Measurements from ENCODE around the gene HTRA3.
"Not testable (repeated sequence)": the region's sequence is repeated elsewhere in the genome, so short reads cannot be mapped to it uniquely, and the experiment has no call there.

Gene HTRA3

DNA sequence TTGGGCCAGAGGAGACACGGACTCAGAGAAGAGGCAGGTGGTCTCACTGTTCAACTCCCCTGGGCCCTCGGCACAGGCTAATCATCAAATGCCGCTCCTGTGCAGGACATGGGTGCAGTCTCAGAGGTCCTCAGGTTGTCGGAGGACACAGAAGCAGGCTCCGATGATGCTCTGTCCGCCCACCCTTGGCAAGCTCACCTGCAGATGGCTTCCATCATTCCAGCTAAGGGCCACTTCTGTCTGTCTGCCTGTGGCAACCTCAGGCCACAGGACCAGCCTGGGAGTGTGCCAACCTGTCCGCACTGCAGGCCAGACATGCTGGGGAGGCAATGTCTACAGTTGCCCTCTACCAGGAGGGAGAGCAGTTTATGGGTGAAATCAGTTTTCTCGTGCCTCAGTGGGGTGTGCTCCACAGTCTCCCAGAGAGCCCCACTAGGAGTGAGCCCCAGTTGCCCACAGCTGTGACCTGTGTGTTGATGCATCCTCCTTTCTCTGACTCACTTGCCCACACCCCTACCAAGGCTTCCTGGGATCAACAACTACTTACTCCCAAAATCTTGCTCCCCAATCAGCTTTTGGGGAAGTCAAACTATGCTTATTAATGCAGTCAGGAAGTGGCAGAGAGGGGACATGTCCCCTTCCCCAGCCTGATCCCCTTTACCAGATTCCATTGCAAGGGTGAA is 55.9 kb downstream of the HTRA3 start:
- no peak for DNase-seq (ENCODE audit: low read depth)

DNA sequence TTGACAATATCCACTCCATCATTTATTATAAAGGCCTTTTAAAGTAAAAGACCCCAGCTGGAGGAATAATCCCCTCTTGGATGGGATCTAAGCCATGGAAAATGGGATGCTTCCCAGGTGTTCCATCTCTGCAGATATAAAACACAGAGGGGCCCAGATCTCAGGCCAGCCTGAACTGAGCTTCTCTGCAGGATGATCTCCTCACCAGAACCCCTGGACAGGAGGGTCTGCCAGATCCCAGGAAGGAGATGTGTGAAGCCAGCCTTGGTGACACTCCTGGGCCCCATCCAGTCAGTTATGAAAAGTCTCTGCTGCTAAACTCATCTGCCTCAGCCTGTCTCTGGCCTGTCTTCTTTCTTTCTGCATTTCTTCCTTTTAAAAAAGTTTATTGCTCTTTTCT is 56.7 kb downstream of the HTRA3 start:
- DNase-seq (ENCODE audit: low read depth), result no peak

DNA sequence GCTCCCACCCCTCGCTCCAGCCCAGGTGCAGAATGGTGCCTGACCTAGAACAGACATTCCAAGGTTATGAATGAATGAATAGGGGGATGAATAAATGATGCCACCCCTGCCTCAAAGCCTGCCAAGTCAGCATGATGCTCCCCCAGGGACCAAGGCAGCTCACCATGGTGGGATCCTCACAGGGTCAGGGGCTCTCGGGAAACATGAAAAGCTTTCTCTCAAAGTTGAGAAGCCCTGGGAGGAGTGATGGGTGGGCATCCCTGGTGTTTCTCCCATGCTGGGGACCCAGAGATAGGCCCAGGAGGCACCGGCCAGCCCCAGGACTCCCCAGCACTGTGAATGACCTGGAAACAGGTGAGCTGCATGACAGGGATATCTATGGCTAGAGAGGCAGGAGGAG is 58.9 kb downstream of the HTRA3 start:
- DNase-seq (ENCODE audit: low read depth), result no peak

DNA sequence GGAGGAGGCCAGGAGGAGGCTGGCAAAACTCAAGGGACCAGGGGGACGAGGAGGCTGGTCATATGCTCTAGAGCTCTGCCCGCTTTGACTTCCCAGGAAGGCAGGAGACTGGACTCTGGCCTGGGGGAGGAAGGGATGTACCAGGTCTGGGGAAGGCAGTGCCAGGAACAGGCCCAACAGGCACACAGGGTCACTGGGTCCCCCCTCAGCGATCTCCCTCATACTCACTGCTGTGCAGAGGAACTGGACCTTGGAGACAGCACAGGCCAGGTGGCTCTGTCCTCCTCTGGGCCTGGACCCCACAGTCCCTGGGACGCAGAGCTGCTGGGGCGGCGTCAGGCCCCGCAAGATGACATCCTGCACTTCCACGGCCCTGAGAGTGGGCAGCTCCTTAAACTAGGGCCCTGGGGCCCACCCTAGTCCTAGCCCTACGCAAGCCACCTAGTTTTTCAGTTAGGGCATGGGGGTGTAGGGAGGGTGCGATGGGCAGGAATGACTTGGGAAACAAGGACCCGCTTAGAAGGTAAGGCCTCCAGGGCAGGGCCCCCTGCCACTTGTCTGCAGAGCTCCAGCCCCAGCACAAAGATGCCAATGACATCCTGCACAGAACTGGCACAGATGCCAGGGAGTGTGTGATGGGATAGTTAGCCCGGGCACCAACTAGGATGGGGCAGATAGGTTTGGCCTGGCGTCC is 59.5 kb downstream of the HTRA3 start:
- DNase-seq (ENCODE audit: low read depth), result no peak

DNA sequence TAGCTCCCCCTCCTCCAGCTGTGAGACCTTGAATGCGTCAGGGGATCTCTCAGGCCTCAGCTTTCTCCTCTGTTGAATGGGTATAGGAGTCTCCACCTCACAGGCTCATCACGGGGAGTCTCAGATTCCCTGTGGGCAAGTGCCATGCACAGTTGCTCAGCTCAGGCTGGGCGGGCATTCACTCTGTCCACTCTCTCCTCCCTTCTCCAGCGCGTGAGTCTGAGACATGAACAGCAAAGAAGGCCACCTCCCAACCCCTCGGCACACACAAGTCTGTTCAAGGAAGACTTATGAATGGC is 60.0 kb downstream of the HTRA3 start:
- no peak for DNase-seq (ENCODE audit: low read depth)

DNA sequence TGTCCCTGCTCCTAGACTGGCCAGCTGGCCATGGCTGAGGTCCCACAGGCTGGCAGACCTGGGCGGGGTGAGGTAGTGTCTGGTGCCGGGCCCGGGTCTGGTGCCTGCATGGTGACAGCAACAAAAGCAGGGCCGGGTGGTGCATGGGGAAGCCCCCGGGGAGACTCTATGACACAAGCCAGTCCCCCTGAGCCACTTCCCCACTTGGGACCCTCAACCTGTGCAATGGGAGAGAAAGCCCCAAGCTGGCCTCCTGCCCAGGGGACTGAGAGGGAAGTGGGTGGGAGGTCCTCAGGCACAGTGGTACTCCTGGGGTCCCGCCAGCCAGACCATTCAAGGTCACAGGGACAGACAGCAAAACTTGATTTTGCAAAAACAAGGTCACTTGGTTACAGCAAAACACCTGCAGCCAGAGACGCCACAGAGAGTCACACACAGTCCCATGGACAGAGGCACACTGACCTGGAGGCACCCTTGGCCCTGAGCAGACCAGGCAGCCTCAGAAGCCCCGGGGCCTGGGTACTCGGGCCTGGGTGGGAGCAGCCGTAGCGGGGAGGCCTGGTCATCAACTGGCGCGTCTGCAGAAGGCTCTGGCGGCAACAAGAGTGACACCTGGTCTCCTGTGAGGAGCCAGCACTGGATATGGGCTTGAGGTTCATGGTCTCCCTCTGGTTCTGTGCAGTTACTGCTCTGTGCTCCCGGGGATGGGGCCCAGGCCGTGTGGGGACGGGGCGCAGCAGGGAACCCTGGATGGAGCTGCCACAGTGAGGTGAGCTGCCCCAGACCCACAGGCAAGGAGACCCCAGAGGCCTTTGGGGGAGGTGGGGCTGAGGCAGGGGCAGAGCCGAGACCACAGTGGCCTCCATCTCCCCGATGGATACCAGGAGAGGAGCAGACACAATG is 60.6 kb downstream of the HTRA3 start:
- no peak for DNase-seq (ENCODE audit: low read depth)

DNA sequence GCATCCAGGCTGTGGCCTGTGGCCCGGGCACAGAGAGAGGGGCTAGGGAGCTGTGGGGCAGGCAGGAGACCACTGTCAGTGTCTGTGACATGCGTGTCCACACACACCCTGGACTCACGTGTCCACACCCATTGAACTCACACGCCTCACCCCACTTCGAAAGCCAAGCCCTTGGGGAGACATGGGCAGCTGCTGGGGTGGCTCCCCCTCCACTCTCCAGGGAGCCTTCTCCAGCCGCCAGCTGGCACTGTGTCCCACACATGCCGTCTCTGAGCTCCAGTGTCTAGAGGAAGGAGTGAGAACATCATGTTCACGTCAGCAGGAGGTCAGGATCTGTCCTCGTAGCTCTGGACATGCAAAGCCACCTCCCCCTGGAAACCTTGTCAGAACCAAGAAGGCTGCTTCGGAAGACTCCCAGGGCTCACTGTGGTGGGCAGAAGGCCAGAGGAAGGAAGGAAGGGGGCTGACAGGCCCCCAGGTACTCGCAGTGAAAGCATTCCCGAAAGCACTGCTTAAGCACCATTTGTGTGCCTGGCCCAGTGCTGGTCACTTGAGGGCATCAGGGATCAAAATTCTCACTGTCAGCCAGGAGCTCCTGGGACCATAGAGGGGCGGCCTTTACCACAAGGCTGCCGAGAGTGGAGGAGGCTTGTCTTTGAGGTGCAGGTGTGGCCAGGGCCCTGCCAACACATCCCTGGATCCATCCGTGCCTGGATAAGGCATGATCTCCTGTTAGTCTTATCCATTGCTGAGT is 61.4 kb downstream of the HTRA3 start:
- no peak for DNase-seq (ENCODE audit: low read depth)

DNA sequence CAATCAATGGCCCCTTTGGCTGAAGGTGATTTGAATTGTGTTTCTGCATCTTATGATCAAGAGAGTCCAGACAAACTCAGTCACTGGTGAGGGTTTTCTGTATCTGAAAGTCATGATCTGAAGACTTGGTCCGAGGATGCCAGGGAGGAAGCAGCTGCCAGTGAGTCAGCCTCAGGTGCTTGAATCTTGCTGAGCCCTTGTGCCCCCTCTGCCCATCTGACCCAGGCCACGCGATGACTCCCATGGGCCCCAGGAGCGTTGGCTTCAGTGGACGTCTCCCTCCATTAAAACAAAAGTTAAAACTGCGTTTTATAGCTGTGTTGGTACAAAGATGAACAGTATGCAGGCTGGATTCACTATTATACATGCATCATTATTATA is 62.0 kb downstream of the HTRA3 start:
- DNase-seq (ENCODE audit: low read depth), result no peak

DNA sequence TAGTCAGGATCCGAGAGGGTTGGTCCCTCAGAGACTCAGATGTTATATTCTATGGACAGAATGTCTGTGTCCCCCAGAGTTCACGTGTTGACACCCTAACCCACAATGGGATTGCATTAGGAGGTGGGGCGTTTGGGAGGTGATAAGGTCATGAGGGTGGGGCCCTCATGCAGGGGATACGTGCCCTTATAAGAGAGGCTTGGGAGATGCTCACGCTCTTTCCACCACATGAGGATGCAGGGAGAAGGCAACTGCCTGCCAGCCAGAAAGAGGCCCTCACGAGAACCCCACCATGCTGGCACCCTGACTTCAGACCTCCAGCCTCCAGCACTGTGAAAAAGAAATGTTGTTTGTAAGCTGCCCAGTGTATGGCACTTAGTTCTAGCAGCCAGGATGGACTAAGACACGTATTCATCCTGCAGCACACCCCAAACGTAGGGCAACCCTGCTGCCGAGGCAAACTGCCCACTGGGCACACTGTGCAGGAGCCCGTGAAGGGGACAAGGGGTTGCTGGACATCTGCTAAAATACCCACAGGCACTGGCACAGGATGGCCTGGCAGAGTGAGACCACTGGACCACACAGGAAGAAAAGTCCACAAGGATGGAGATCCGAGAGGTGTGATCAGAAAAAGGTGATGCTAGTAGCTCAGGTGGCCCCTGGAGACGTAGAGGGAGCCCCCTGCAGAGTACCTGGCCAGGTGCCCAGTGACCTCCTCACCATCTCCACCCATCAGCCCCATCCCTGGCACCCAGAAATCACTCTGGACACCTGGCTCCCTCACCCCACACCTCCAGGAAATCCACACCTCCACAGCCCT is 62.7 kb downstream of the HTRA3 start:
- no peak for DNase-seq (ENCODE audit: low read depth)

DNA sequence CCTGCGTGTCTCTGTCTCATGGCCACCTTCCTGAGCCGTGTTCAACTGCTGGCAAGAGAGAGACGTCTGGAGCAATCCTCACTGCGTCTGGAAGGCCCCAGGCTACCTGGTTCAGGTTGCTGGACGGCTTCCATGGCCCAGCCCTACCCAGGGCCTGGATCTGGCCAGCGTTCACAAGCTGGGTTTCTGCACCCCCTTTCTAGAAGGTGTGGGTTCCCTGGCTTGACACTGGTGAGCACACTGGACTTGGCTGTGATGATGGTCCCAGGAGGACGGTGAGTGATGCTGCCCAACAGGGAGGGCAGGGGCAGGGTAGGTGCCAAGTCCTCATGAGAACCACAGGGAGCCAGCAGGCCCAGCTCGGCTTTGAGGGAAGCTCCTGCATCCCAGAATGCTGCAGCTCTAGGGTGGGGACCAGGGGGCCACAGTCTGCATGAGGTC is 63.4 kb downstream of the HTRA3 start:
- no peak for DNase-seq (ENCODE audit: low read depth)

DNA sequence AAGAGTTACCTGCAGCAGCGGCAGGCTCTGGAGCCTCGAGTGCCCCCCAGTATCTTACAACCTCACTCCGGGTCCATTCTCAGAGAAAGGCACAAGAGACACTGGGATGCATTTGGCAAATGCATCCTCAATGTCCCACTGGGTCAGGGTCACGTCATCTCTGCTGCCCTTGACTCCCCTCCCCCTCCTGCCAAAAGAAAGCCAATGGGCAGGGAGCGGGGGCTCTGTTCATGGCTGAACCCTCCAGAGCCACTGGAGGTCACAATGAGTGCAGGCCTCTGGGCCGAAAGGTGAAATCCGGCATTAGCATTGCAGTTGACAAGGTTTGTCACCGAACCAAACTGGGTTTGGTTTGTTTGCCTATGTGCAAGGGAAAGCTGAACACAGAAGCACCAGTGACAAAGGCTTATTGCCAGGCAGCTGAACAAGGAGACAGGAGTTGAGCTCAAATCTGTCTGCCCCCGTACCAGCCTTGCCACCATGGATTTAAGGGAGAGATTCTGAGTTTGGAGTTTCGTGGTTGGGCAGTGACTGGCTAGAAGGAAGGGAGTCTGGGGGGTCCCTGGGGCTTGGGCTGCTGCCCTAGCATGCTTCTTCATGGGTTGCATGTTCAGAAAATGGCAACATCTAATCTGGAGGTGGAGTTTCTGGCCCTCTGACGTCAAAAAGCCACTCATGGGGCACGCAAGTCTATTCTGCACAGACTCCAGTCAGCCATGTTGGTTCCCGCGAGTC is 64.3 kb downstream of the HTRA3 start:
- DNase-seq (ENCODE audit: low read depth), result no peak

DNA sequence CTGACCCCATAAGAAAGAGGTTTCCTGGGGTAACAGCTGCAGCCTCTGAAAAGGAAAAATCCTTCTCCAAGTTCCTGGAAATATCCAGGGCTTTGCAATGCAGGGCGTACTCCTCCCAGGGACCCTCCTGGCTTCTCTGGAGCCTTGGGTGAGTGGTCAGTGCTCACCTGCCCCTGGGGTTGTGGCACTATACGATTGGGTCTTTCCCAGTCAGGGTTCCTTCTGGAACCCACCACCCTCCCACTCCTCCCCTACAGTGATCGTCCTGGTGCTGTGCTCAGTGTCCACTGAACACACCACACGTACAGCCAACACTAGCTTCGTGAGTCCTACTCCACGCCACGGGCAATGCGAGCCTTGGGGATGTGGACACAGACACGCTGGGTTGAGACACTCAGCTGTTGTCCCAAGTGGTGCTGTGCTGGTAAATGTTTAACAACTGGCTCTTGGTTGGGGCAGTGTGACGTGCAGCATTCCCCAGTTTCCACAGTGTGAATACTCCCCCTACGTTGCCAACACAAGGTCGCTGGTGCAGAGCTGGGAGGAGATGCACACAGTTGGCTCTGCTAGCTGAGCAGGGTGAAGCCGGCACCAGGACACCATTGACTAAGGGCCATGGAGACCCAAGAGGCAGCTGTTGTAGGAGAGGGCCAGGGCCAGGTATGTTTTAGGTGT is 65.4 kb downstream of the HTRA3 start:
- no peak for DNase-seq (ENCODE audit: low read depth)

DNA sequence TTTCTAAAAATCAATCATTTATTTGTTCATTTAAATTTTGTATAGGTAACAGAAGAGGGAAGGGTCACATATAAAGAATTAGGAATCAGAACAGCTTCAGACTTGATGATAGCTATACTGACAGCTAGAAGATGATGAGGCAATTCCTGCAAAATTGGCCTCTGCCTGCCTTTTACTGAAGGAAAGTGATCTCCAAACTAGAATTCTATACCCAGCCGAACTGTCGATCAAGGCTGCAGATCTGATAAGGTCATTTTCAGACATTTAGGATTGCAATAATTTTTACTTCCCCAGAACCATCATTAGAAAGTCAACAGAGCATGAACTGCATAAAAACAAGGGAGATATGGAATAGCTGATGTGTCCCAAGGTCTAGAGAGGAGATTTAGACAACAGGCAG is 66.3 kb downstream of the HTRA3 start:
- DNase-seq (ENCODE audit: low read depth), result no peak

DNA sequence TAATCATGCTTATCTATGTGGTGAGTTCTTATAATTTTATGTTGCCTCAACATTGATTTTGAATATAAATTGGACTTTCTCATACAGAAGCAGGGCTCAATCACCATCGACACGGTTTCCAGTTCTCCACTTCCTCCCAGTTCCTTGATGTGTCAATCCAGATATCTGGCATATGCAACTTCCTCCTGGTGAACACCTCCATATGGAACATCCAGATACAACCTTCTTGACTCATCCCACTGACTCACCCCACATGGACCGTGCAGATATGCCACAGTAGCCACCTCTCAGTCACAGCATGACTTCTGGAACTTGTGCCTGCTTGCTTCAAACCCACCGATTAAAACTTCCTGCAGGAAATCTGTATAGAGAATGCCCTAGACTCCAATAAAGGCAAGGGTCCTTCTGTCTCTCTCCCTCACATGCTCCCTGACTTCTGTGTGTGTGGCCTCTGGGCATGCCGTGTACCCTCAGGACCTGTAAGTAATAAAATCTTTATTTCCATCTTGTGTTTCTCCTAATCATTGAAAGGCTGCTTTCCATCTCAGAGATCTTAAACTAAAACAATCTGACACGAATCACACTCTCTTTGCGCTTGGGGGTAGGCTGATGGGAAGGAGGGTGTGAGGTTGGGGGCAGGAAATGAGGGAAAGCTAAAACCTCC is 67.0 kb downstream of the HTRA3 start:
- DNase-seq (ENCODE audit: low read depth), result no peak

DNA sequence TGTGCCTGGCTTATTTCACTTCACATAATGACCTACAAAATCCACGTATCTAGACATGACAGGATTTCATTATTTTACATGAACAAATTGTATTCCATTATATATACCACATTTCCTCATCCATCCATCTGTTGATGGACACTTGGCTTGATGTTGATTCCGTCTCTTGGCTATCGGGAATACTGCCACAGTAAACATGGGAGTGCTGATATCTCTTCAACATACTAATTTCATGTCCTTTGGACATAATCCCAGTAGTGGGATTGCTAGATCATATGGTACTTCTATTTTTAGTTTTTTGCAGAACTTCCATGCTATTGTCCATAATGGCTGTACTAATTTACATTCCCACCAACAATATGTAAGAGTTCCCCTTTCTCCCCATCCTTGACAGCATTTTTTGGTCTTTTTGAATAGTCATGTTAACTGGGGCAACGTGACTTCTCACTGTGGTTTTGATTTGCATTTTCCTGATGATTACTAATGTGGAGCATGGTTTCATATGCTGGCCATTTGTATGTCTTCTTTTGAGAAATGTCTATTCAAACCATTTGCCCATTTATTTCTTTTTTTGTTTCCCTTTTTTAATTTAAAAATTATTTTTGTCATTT is 68.9 kb downstream of the HTRA3 start:
- DNase-seq (ENCODE audit: low read depth), result no peak

DNA sequence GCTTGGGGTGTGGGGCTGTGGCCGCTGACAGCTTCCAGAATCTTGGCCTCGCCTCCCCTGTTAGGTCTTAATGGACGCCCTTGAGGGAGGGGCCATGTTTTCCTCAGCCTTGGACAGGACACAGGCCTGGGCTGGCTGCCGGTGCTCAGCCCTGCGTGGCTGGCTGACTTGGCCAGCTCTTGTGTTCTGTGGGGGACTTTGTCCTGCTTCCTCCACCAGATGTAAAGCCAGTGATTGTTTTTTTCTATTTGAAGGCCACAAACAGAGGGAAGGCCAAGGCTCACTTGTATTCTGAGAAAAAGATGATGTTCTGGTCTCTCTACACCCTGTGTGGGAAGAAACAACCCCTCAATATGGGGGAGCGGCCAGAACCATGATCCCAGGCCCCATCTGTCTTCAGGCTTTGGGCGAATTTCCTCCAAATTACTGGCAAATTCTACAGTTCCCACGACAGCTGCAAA is 71.3 kb downstream of the HTRA3 start:
- no peak for DNase-seq (ENCODE audit: low read depth)

DNA sequence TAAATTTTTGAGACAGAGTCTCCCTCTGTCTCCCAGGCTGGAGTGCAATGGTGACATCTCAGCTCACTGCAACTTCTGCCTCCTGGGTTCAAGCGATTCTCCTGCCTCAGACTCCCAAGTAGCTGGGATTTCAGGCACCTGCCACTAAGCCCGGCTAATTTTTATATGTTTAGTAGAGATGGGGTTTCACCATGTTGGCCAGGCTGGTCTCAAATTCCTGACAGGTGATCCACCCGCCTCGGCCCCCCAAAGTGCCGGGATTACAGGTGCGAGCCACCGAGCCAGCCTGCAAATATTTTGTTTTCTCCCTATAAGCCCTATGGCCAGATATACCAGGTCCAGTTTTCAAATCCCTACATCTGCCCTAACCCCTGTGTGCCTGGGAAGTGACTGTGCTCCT is 71.7 kb downstream of the HTRA3 start:
- not testable (repeated sequence) for DNase-seq (ENCODE audit: low read depth)

DNA sequence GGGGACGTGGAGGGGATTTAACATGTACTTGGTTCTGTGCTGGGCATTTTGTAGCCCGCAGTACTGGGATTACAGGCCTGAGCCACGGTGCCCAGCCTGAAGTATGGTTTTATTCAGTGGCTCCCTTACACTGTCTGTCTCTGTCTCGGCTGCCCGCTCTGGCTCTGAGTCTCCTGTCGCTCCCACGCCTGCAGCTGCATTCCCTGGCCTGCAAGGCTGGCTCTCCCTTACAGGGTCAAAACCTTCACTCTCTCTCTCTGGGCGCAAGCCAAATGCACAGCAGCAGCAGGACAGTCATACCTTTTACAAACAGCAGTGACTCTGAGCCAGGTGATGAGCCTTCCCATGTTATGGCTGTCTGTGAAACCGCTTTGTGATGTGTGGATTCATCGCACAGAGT is 72.1 kb downstream of the HTRA3 start:
- no peak for DNase-seq (ENCODE audit: low read depth)

DNA sequence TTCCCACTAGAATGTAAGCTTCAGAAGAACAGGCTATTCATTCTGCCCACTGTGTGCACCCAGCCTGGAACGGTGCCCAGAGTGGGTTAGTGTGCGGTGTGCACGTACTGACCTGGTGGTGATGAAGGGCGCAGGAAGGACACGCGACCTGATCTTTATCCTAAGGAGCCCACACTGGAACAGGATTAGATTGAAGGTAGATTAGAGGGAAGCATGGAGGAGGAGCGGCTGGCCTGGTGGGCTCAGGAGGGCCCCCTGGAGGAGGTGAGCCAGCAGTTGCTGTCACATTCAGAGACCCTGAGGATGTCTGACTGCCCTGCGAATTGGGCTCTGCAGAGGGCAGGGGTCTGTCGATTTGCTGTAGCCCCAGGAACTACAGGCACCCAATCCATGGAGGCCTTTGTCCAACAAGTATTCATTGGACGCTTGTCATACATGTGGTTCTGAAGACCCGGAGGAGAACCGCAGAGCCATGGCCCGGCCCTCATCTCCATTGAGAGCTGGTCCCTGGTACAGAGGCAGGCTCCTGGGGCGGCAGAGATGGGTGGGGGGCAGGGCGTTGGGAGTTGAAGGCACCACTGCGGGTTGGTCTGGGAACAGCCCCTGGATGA is 73.2 kb downstream of the HTRA3 start:
- no peak for DNase-seq (ENCODE audit: low read depth)
